Measurements from ENCODE around the gene NLRP6.
"Not testable (repeated sequence)": the region's sequence is repeated elsewhere in the genome, so short reads cannot be mapped to it uniquely, and the experiment has no call there.

NLRP6 gene

DNA sequence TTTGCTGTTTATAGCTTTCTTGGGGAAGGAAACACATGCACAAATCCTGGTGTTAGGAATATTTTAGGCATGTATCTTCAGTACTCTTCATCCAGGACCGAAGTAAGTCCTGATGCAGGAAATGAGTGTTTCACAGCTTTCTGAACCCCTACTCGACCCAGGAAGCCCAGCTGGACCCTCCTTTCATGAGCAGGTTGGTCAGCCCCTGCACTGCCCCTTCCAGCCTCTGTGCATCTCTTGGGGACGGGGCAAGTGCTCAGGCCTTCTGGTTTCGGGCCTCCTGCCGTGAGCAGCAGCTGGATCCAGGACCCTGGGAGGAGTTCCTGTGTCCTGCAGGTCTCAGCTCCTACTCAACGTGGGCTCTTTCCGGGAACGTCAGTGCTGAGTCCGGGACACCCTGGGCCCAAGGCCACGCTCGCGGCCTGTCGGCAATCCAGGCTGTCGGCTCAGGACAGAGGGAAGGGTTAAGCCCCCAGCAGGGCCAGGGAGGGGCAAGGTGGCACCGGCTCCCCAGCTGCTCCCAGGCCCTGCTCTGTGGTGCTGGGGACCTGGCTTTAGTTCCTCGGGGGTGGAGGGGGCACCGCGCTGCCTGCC is 31.9 kb downstream of the NLRP6 start:
- not testable (repeated sequence) for DNase-seq

DNA sequence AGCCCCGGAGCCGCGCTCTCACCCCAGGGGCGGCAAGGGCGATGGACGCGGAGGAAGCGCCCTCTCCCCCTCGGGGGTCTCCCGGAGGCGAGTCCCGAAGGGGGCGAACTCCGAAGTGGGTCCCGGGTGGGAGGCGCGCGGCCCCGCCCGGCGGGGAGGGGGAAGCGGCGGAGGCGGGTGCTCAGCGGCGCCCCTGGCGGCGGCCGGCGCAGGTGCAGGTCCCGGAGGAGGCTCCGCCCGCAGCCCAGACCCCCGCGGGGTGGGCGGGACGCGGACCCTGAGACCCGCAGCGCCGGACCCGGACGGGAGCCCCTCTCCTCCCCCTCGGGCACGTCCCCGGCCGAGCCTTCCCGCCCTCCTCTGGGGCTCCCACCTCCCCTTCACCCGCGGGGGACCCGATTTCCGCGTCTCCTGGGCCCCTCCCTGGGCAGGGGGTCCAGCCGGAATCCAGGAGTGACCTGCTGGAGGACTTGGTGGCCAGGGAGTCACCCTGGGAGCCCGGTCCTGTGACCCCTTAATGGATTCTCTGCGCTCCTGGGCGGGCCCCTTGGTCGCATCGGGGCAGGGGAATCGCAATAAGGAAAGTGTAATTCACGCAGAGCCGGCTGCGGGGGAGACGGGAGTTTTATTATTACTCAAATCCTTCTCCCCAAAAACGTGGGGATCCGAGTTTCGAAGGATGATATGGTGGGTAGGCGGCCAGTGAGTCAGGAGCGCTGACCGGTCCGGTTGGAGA is 33.0 kb downstream of the NLRP6 start:
- DNase-seq, result not testable (repeated sequence)

DNA sequence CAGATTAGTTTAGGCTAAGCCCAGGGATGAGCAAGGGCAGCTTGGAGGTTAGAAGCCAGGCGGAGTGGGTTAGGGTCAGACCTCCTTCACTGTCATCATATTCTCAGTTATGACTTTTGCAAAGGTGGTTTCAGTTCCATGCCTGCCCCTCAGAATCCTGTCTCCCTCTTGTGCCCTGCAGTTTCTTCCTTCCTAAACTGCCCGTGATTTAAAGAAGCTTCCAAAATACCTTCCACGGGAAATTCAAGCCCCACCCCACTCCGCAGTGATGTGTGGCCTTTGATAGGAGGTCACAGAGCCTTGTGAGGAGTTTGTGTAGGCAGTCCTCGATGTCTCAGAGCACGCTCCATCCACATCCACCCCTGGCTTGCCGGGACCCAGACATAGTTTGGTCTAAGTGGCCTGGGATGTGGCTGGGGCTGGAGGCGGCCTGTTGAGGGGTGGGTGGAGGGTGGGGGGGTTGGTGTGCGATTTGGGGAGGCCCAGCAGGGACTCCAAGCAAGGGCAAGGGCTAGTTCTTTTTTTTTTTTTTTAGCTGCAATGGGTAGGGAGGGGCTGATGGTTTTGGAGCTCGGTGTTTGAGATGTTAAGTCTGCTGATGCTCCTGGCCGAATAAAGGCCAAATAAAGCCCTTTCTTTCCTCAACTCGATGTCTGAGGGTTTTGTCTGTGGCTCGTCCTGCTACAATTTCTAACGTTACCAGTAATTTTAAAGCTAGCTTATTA is 34.0 kb downstream of the NLRP6 start:
- DNase-seq, result no peak

DNA sequence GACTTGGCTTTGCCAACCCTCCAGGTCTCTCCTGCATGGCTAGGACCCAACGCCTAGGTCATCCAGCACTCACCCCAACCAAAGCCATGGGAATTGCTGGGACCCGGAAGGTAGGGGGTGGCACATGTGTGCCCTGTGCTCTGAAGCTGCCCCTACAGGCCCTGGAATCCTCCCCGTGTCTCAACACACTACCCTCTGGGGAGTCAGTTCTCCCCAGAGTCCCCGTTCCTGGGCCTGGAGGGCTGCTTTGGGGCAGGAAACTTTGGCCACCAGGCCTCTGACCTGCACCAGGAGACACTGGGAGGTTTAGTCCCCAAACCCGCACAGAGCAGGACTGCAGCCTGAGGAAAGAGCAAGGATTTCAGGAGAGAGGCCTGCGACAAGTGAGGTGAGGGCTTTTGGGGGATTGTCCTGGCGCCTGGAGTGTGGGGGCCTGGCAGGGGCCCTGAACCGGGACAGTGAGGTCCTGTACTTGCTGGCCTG is 35.1 kb downstream of the NLRP6 start:
- no peak for DNase-seq

DNA sequence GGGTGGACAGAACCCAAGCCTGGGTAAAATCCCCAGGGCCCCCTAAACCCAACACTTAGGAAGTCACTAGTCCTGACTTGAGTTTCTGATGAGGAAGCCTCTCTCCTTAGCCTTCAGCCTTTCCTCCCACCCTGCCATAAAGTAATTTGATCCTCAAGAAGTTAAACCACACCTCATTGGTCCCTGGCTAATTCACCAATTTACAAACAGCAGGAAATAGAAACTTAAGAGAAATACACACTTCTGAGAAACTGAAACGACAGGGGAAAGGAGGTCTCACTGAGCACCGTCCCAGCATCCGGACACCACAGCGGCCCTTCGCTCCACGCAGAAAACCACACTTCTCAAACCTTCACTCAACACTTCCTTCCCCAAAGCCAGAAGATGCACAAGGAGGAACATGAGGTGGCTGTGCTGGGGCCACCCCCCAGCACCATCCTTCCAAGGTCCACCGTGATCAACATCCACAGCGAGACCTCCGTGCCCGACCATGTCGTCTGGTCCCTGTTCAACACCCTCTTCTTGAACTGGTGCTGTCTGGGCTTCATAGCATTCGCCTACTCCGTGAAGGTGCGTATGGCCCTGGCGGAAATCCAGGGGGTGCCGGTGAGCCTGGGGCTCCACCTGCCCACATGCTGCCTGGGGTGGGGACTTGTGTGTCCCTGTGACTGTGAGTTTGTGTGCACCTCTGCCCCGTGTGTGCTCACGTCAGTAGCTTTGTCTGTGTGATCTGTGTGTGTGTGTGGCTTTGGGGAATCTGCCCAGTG is 35.8 kb downstream of the NLRP6 start, which contains the start of gene IFITM1:
IFITM1 (plus strand) TSS at position 254 of the 767 bp plus-strand sequence; CDS start at position 385, 131 bp downstream.
- no peak for DNase-seq

DNA sequence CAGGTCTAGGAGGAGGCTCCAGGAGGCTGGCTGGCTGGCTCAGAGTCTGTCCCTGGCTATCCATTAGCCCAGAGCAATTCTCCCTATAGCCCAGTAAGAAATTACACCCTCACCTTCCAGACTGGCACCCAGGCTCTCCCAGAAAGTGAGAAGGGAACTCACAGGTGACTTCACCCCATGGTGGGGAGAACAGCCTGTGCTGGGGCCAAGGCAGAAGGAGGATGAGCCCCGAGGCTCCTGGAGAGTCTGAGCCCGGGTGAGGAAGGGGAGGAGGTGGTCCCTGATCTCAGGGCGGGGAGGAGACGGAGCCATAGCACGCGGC is 36.3 kb downstream of the NLRP6 start:
- DNase-seq, result not testable (repeated sequence)

DNA sequence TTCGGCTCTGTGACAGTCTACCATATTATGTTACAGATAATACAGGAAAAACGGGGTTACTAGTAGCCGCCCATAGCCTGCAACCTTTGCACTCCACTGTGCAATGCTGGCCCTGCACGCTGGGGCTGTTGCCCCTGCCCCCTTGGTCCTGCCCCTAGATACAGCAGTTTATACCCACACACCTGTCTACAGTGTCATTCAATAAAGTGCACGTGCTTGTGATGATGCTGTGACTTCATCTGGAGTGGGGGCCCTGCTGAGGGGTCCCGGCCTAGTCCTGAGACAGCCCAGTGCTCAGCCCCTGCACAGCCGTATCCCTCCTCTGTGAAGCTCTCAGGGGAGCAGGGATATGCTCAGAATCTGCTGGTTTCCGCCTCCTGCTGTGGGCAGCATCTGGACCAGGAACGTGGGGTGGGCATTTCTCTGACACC is 36.9 kb downstream of the NLRP6 start:
- no peak for DNase-seq

DNA sequence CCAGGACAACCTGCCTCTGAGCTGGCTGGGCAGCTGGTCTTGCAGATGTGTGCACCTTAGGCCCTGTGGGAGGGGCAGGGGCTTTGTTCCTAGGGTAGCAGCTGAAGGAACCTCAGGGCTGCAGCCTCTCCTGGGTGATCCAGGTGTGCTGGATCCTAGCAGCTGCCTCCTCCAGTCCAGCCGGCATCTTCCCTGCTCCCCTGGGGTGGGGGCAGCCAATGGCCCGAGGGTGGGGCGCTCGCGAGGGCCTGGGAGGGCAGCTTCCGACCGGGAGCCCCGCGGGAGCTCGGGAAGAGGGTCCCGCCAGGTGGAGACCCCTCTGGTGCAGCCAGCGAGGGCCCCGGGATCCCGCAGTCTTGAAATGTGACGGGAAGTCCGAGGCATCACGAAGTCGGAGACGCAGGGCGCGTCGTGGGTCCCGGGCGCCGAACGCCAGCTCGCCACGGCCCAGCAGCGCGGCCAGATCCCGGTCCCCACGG is 37.3 kb downstream of the NLRP6 start:
- DNase-seq, result no peak

DNA sequence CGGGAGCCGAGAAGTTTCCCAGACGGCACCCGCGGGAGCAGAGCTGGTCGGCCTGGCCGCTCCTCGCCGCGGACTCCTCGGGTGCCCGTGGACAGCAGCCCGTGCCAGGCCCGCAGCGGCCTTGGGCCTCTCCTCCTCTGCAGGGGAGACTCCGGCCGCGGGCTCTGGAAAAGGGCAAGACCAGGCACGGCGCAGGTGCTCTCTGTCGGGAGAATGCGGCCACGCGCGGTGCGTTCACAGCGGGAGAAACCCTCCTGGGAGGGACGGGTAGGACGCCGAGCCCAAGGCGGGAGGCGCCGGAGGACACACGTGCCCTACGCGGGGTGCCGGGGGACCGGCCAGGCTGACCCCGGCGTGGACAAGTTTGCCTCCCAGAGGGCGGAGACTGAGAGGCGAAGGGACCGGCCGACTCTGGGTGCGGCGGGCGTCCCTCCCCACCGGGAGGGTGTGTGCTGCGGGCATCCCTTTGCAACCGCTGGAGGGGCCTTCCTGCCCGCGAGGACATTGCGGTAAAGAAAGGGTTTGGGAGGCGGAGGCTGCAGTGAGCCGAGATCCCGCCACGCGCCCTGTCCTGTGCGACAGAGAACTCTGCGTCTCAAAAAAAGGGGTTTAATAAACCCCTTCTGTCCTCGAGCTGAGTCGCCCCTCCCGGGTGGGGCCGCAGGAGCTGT is 38.0 kb downstream of the NLRP6 start:
- DNase-seq, result no peak

DNA sequence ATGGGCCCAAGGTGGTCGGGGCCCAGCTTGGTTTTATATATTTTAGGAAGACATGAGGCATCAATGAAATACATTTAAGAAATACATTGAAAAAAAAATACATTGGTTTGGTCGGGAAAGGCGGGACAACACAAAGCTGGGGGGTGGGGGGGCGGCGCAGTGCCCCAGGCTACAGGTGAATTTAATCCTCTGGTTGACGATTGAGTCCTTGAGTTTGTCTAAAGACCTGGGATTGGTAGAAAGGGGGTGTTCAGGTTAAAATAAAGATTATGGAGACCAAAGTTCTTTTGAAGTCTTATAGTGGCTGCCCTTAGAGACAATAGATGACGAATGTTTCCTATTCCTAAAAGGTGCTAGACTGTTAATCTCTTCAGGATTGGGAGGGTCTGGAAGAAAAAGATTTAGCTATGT is 38.7 kb downstream of the NLRP6 start:
- no peak for DNase-seq

DNA sequence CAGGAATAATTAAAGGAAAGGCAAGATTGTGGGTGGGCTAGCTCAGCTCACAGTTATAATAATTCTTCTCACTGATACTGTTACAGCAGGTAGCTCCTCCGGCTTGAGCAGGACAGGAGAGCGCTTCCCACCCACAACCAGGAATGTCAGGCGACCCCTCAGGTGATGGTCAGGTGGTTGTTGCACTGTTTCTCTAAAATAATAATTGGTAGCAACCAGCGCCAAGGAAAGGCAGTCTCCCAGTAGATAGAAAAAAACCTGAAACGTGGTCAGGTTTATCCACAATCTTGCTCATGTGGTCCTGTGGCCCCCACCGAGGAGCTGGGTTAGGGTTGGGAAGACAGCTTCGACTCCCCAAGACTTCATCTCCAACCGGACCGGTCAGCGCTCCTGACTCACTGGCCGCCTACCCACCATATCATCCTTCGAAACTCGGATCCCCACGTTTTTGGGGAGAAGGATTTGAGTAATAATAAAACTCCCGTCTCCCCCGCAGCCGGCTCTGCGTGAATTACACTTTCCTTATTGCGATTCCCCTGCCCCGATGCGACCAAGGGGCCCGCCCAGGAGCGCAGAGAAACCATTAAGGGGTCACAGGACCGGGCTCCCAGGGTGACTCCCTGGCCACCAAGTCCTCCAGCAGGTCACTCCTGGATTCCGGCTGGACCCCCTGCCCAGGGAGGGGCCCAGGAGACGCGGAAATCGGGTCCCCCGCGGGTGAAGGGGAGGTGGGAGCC is 39.6 kb downstream of the NLRP6 start:
- DNase-seq, result not testable (repeated sequence)

DNA sequence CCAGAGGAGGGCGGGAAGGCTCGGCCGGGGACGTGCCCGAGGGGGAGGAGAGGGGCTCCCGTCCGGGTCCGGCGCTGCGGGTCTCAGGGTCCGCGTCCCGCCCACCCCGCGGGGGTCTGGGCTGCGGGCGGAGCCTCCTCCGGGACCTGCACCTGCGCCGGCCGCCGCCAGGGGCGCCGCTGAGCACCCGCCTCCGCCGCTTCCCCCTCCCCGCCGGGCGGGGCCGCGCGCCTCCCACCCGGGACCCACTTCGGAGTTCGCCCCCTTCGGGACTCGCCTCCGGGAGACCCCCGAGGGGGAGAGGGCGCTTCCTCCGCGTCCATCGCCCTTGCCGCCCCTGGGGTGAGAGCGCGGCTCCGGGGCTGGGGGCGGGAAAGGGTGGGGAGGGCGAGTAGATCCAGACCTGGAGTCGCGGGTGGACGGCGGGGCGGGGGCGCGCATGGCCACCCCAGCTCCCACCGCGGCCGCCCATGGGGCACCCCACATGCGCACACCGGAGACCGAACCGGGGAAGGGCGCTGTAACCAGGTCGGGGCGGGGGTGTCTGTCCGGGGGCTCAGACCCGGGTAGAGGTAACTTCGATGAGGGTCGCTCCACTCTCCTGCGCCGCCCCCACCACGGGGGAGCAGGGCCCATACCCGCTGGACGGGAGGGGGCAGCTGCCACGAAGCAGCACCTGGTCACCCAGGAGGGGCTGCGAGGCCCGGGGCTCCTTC is 40.4 kb downstream of the NLRP6 start:
- DNase-seq, result not testable (repeated sequence)

DNA sequence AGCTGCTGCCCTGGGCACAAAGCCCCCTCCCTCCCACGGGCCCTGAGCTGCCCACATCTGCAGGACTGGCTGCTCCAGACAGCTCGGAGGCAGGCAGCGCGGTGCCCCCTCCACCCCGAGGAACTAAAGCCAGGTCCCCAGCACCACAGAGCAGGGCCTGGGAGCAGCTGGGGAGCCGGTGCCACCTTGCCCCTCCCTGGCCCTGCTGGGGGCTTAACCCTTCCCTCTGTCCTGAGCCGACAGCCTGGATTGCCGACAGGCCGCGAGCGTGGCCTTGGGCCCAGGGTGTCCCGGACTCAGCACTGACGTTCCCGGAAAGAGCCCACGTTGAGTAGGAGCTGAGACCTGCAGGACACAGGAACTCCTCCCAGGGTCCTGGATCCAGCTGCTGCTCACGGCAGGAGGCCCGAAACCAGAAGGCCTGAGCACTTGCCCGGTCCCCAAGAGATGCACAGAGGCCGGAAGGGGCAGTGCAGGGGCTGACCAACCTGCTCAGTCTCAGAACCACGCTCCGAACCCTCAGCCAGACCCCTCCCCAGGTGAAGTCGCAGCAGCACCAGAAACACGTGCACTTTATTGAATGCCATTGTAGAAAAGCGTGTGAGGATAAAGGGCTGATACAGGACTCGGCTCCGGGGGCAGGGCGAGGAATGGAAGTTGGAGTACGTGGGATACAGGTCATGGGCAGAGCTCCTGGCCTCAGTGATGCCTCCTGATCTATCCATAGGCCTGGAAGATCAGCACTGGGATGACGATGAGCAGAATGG is 41.1 kb downstream of the NLRP6 start:
- DNase-seq, result not testable (repeated sequence)

DNA sequence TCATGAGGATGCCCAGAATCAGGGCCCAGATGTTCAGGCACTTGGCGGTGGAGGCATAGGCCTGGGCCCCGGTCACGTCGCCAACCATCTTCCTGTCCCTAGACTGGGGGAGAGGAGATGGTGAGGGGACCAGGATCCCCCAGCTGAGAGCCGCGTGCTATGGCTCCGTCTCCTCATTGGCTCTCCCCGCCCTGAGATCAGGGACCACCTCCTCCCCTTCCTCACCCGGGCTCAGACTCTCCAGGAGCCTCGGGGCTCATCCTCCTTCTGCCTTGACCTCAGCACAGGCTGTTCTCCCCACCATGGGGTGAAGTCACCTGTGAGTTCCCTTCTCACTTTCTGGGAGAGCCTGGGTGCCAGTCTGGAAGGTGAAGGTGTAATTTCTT is 41.7 kb downstream of the NLRP6 start:
- not testable (repeated sequence) for DNase-seq

DNA sequence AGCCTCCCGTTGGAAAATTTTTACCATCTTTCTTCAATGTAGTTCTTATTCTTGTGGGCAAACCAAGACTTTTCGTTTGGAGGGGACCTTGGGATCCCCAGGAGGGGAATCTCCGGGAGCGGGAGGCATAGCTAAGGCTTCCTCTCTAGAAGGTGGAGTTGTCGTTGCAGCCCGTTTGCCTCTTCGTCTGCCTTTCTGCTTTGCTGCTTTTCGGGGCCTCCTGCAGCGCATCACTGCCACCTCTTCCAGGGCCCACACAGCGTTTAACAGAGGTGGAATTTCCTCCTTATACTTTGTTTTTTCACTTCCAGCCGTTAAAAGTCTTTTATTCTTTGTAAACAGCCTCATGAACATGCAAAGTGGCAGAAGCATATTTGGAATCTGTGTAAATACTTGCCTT is 45.9 kb downstream of the NLRP6 start:
- no peak for DNase-seq

DNA sequence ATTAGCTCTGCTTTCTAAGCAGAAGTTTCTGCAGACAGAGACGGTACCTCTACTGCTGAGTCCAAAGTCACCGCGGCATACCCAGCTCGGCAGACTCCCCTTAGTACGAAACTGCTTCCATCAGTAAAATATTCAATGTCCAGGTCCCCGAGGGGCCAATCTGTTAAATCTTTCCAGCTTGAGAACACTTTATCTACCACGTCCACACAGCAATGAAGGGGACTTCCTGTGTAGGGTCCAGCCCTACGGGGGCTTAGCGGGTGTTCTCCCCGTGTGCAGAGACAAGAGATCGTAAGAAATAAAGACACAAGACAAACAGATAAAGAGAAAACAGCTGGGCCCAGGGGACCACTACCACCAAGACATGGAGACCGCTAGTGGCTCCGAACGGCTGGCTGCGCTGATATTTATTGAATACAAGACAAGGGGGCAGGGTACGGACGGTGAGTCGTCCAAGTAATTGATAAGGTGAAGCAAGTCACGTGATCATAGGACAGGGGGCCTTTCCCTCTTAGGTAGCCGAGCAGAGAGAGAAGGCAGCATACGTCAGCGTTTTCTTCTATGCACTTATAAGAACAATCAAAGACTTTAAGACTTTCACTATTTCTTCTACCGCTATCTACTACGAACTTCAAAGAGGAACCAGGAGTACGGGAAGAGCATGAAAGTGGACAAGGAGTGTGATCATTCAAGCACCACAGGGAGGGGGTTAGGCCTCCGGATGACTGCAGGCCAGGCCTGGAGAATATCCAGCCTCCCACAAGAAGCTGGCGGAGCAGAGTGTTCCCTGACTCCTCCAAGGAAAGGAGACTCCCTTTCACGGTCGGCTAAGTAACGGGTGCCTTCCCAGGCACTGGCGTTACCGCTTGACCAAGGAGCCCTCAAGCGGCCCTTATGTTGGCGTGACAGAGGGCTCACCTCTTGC is 46.6 kb downstream of the NLRP6 start:
- not testable (repeated sequence) for DNase-seq

DNA sequence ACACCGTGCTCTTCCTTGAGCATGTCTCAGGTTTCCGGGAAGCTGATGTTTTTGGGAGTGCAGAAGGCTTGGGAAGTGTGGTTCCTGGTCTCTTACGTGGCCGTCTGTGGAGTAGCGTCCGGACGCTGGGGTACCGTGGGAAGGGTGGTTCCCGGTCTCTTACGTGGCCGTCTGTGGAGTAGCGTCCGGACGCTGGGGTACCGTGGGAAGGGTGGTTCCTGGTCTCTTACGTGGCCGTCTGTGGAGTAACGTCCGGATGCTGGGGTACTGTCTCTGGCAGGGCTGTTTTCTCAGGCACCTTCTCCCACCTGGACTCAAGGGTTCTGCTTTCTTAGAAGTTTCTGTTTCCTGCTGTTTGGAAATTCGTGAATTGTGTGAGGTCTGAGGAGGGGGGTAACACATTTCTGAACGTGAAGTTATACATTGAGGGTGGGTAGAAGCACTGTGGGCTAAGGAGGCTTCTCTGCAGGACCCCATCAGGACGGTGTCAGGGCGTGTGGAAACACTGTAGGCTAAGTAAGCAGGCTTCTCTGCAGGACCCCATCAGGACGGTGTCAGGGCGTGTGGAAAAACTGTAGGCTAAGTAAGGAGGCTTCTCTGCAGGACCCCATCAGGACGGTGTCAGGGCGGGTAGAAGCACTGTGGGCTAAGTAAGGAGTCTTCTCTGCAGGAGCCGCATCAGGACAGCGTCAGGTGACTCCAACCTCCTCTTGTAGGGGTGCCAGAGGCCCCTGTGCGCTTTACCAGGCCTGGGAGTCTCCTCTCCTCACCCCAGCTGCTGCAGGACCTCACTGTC is 47.8 kb downstream of the NLRP6 start:
- no peak for DNase-seq

DNA sequence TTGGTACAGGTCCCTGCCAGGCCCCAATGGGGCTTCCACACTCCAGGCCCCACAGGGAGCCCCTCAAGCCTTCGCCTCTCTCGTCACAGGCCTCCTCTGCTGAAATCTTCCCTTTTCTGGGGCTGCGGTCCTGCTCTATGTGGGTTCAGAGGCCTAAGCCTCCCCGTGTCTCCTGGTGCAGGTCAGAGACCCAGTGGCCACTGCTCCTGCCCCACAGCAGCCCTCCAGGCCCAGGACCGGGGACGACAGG is 48.3 kb downstream of the NLRP6 start:
- DNase-seq, result no peak

All from NCI-H2171 (cell line).